Uterus (tissue), 2 donors: Measurements from ENCODE around the gene DUOXA1.

Experiments
- CTCF ChIP-seq, 4 experiments: fragments of 200-600 bp in 2 of 4; fragments of 450-650 bp in 2 of 4; sonication (generic) in 2 of 4; IDR thresholded peaks; one replicate each; pipeline ENCODE4 v1.5.1; 2016 to 2019; ENCODE audit warnings: antibody characterized with exemption in 4 of 4, mild to moderate bottlenecking in 2 of 4, moderate library complexity in 1 of 4
- POLR2A ChIP-seq, 2 donors: fragments of 450-650 bp; IDR thresholded peaks; one replicate each; pipeline ENCODE4 v1.6.1; 2016; ENCODE audit warnings: antibody characterized with exemption in 2 of 2, mild to moderate bottlenecking in 1 of 2, moderate library complexity in 1 of 2

GRCh38 chr15:45167631-45168205 is 38.0 kb upstream of the DUOXA1 start:
- no peak for TF ChIP-seq CTCF (IDR thresholded peaks at IDR 0.05)
- TF ChIP-seq POLR2A (IDR thresholded peaks at IDR 0.05): no peak
